Activated naive CD8-positive, alpha-beta T cell treated with anti-CD3 and anti-CD28 coated beads for 36 hours (primary cell): ENCODE results near the gene GNAT1. TPM values are rescaled to one million over a fixed set of nuclear protein-coding genes. Genes with fewer than 3 reads are reported as not detected.

Experiments used
- DNase-seq: peaks from one replicate; pipeline ENCODE4 v3.0.0; 2021
- H3K27ac Mint-ChIP-seq: one replicate; pipeline ENCODE4 v1.8.0; 2022; ENCODE audit warnings: mild to moderate bottlenecking, moderate library complexity, mixed read lengths
- H3K27me3 Mint-ChIP-seq: one replicate; pipeline ENCODE4 v1.8.0; 2022; ENCODE audit warnings: mild to moderate bottlenecking, mixed read lengths
- H3K36me3 Mint-ChIP-seq: one replicate; pipeline ENCODE4 v1.8.0; 2021; ENCODE audit warnings: mild to moderate bottlenecking, mixed read lengths
- H3K4me1 Mint-ChIP-seq: one replicate; pipeline ENCODE4 v1.8.0; 2021; ENCODE audit warnings: mixed read lengths
- H3K4me3 Mint-ChIP-seq: one replicate; pipeline ENCODE4 v1.8.0; 2022; ENCODE audit warnings: mild to moderate bottlenecking, moderate library complexity, mixed read lengths
- H3K9me3 Mint-ChIP-seq: one replicate; pipeline ENCODE4 v1.8.0; 2022; ENCODE audit warnings: mixed read lengths
- total RNA-seq, 2 experiments: library from RNA; stranded (reverse); gene quantifications; one replicate each; pipeline ENCODE4 v1.2.3, GENCODE V29; 2021

The GNAT1 gene
- total RNA-seq, 2 experiments from 2014 or later, result 0.12 TPM; not detected in 1

DNA sequence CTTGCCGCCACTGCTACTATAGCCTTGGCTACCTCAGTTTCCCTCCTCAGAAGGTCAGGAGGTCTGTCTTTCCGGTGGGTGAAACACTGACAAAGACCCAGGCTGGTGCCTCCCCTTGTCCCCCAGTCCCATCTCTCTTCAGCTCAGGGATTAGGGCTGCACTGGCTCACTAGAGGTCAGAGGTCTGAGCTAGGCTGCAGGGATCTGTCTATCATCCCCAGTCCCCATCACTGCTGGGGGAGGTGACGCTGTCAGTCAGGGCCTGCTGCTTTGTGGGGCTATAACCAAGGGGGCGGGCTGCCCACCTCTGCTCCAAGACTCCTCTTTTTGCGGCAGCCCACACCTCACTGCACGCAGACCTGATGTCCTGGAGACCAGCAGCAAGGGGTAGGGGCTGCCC is 22.6 kb upstream of the GNAT1 start:
- Mint-ChIP-seq H3K27me3 (no peaks in the 10 kb centered on the region), H3K4me3 (no peak overlapping the region), H3K9me3 (no peaks in the 10 kb centered on the region), H3K4me1 (no peaks in the 10 kb centered on the region), H3K27ac (no peak overlapping the region), H3K36me3 (no peaks in the 10 kb centered on the region)
- no peak for DNase-seq

DNA sequence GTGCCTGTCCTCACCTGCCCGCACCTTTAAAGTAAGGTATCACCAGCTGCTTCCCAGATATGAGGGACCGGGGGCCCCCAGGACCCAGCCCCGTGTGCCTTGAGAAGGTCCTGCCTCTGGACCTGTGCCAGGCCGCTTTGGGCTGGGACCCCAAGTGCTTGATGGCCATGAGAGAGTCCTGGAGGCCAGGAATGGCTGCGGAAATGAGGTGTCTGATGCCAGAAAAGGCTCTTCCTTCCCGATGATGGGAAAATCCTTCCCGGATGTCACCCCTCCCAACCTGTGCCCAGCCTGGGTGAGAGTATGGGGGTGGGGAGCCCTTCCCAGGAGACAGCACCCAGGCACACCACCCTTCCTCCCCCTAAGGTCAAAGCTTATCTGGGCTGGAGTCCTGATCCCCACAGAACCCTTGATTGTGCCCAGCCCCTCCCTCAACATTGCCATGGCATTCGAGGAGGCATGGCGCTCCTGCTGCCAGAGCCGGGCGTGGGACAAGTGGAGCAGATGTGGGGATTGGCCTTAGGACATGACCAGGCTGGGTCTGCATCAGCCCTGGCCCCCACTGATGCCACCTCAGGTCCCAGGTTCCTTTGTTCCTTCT is 22.1 kb upstream of the GNAT1 start:
- no peaks in the 10 kb centered on the region for H3K27me3 Mint-ChIP-seq
- no peaks in the 10 kb centered on the region for H3K36me3 Mint-ChIP-seq
- H3K27ac Mint-ChIP-seq, result no peak overlapping the region
- no peaks in the 10 kb centered on the region for H3K9me3 Mint-ChIP-seq
- DNase-seq, result no peak
- H3K4me1 Mint-ChIP-seq, result no peaks in the 10 kb centered on the region
- no peak overlapping the region for H3K4me3 Mint-ChIP-seq

GRCh38 chr3:50169858-50170257 is 21.6 kb upstream of the GNAT1 start:
- Mint-ChIP-seq H3K9me3 (no peaks in the 10 kb centered on the region), H3K36me3 (no peaks in the 10 kb centered on the region), H3K4me3 (no peak overlapping the region), H3K27me3 (no peaks in the 10 kb centered on the region), H3K27ac (no peak overlapping the region), H3K4me1 (no peaks in the 10 kb centered on the region)
- DNase-seq, result no peak

GRCh38 chr3:50170689-50171088 is 20.7 kb upstream of the GNAT1 start:
- Mint-ChIP-seq H3K9me3 (no peaks in the 10 kb centered on the region), H3K27me3 (no peaks in the 10 kb centered on the region), H3K27ac (no peak overlapping the region), H3K4me1 (no peaks in the 10 kb centered on the region), H3K4me3 (no peak overlapping the region), H3K36me3 (no peaks in the 10 kb centered on the region)
- DNase-seq, result no peak

- H3K27me3 Mint-ChIP-seq, result no peaks in the 10 kb centered on the region
- H3K9me3 Mint-ChIP-seq, result no peaks in the 10 kb centered on the region
- H3K4me1 Mint-ChIP-seq, result no peaks in the 10 kb centered on the region
- H3K4me3 Mint-ChIP-seq, result no peak overlapping the region
- no peaks in the 10 kb centered on the region for H3K36me3 Mint-ChIP-seq
- no peak for DNase-seq
- no peak overlapping the region for H3K27ac Mint-ChIP-seq
These were observed 19.7 kb upstream of the GNAT1 start for GRCh38 chr3:50171540-50172301.

DNA sequence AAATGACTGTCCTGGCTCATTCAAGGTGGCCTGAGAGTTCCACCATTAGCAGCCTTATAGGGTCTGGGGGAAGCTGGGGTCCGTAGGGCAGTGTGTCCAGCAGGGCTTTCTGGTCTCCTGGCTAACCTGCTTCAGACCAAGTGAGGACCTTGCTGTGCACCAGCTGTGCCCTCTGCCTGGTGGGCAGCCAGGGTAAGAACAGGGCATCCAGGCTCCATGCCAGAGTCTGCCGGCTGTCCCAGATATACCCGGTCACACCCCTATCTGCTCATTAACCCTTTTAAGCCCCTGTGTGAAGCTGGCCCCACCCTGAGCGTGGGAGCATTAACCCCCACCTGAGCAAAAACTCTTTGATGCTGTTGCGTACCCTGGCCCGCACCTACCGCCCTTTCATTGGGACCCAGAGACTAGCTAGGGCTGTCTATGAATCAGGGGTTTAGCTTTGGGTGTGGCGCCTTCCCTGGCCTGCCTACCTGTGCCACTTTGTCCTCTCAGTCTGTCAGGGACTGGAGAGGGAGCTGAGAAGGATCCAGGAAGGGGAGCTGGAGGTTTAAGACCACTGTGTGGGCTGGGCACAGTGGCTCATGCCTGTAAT is 18.7 kb upstream of the GNAT1 start:
- Mint-ChIP-seq H3K27ac (no peak overlapping the region), H3K9me3 (no peaks in the 10 kb centered on the region), H3K4me1 (no peaks in the 10 kb centered on the region), H3K36me3 (no peaks in the 10 kb centered on the region), H3K27me3 (no peaks in the 10 kb centered on the region), H3K4me3 (no peak overlapping the region)
- DNase-seq, result no peak

DNA sequence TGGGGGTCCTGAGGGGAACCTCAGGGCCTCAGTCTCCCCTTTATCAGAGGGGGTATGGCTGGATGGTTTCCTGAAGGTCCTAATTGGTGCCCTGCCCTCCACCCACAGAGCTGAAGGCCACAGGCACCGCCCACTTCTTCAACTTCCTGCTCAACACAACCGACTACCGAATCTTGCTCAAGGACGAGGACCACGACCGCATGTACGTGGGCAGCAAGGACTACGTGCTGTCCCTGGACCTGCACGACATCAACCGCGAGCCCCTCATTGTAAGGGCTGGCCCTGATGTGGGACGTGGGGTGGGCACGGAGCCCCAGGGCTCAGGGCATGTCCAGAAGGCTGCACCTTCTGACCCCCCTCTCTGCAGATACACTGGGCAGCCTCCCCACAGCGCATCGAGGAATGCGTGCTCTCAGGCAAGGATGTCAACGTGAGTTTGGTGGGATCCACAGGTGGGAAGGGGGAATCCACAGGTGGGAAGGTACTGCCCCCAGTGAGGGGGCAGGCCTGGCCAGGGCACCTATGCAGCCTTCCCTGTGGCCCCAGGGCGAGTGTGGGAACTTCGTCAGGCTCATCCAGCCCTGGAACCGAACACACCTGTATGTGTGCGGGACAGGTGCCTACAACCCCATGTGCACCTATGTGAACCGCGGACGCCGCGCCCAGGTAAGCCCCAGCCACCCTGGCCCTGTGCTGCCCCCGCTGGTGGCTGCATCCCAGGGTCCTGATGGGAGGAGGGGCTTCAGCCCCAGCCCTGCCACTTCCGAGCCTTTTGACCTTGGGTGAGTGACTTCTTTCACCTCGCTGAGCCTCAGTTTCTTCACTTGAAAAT is 17.5 kb upstream of the GNAT1 start:
- no peaks in the 10 kb centered on the region for H3K36me3 Mint-ChIP-seq
- no peak for DNase-seq
- no peak overlapping the region for H3K27ac Mint-ChIP-seq
- no peaks in the 10 kb centered on the region for H3K27me3 Mint-ChIP-seq
- H3K4me1 Mint-ChIP-seq, result no peaks in the 10 kb centered on the region
- H3K9me3 Mint-ChIP-seq, result no peaks in the 10 kb centered on the region
- H3K4me3 Mint-ChIP-seq, result no peak overlapping the region

DNA sequence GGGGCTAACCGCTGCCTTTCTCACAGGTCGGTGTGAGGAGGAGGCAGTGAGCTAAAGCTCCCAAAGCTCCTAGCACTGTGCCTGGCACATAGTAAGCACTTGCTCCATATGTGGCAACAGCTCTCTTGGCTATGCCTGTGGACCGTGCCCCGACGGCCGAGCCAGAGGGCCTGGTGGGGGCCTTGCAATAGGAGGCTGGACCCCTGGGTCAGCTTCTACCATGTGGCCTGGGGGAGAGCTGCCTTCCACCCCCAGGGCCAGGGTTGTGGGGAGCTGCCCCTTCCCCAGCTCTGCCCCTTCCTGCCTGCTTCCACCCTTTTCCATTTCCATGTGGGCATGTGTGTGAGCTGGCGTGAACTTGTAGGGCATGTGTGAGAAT is 16.9 kb upstream of the GNAT1 start:
- H3K27ac Mint-ChIP-seq, result no peak overlapping the region
- no peak for DNase-seq
- no peaks in the 10 kb centered on the region for H3K9me3 Mint-ChIP-seq
- no peaks in the 10 kb centered on the region for H3K36me3 Mint-ChIP-seq
- H3K27me3 Mint-ChIP-seq, result no peaks in the 10 kb centered on the region
- no peaks in the 10 kb centered on the region for H3K4me1 Mint-ChIP-seq
- no peak overlapping the region for H3K4me3 Mint-ChIP-seq

GRCh38 chr3:50174947-50175524 is 16.4 kb upstream of the GNAT1 start:
- H3K4me1 Mint-ChIP-seq, result no peaks in the 10 kb centered on the region
- no peaks in the 10 kb centered on the region for H3K27me3 Mint-ChIP-seq
- no peak overlapping the region for H3K4me3 Mint-ChIP-seq
- H3K9me3 Mint-ChIP-seq, result no peaks in the 10 kb centered on the region
- H3K36me3 Mint-ChIP-seq, result no peaks in the 10 kb centered on the region
- H3K27ac Mint-ChIP-seq, result no peak overlapping the region
- DNase-seq, result no peak

- Mint-ChIP-seq H3K36me3 (no peaks in the 10 kb centered on the region), H3K27ac (no peak overlapping the region), H3K9me3 (no peaks in the 10 kb centered on the region), H3K27me3 (no peaks in the 10 kb centered on the region), H3K4me3 (no peak overlapping the region), H3K4me1 (no peaks in the 10 kb centered on the region)
- no peak for DNase-seq
These were observed 14.1 kb upstream of the GNAT1 start for GRCh38 chr3:50177346-50177745.

DNA sequence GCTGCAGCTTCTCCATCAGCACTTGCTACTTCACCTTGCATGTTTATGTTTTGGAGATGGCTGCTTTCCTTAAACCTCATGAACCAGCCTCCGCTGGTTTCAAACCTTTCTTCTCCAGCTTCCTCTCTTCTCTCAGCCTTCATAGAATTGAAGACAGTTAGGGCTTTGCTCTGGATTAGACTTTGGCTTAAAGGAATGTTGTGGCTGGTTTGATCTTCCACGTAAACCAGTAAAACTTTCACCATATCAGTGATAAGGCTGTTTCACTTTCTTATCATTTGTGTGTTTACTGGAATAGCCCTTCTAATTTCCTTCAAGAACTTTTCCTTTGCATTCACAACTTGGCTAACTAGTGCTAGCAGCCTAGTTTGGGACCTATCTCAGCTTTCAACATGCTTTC is 11.7 kb upstream of the GNAT1 start:
- Mint-ChIP-seq H3K27ac (no peak overlapping the region), H3K27me3 (no peaks in the 10 kb centered on the region), H3K4me1 (no peaks in the 10 kb centered on the region), H3K4me3 (no peak overlapping the region), H3K36me3 (no peaks in the 10 kb centered on the region), H3K9me3 (no peaks in the 10 kb centered on the region)
- no peak for DNase-seq

DNA sequence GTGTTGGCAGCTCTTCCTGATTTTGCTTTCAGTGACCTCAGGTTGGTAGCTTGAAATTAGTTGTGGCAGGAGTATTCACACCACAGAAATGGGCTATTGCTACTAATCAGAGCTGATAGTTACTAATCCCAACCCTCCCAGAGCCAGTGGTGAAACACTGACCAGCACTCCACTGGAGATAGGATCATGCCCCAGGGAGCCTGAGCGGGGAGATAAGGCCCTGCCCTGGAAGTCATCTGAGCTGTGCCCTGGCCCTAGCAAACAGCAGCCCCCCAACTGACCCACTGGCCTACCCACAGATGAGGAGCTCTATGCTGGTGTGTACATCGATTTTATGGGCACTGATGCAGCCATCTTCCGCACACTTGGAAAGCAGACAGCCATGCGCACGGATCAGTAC is 9.4 kb upstream of the GNAT1 start:
- no peak overlapping the region for H3K27ac Mint-ChIP-seq
- H3K36me3 Mint-ChIP-seq, result no peaks in the 10 kb centered on the region
- no peaks in the 10 kb centered on the region for H3K27me3 Mint-ChIP-seq
- no peaks in the 10 kb centered on the region for H3K9me3 Mint-ChIP-seq
- no peak for DNase-seq
- H3K4me1 Mint-ChIP-seq, result no peaks in the 10 kb centered on the region
- no peak overlapping the region for H3K4me3 Mint-ChIP-seq

DNA sequence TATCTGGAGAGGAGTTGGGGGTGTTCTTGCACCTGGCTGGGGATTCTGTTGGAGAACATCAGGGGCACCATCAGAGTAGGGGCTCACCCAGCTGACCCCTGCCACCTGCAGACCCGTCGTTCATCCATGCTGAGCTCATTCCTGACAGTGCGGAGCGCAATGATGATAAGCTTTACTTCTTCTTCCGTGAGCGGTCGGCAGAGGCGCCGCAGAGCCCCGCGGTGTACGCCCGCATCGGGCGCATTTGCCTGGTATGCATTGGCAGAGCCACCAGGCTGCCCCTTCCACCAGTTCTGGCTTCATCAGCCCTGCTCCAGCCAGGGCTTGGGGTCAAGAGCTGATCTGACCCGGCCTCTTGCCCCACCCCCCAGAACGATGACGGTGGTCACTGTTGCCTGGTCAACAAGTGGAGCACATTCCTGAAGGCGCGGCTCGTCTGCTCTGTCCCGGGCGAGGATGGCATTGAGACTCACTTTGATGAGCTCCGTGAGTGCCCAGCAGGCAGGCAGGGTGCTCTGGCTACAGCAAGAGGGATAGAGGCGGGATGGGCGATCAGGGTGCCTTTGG is 8.8 kb upstream of the GNAT1 start:
- no peaks in the 10 kb centered on the region for H3K9me3 Mint-ChIP-seq
- H3K27ac Mint-ChIP-seq, result no peak overlapping the region
- no peaks in the 10 kb centered on the region for H3K36me3 Mint-ChIP-seq
- no peaks in the 10 kb centered on the region for H3K4me1 Mint-ChIP-seq
- H3K4me3 Mint-ChIP-seq, result no peak overlapping the region
- no peak for DNase-seq
- H3K27me3 Mint-ChIP-seq, result no peaks in the 10 kb centered on the region

DNA sequence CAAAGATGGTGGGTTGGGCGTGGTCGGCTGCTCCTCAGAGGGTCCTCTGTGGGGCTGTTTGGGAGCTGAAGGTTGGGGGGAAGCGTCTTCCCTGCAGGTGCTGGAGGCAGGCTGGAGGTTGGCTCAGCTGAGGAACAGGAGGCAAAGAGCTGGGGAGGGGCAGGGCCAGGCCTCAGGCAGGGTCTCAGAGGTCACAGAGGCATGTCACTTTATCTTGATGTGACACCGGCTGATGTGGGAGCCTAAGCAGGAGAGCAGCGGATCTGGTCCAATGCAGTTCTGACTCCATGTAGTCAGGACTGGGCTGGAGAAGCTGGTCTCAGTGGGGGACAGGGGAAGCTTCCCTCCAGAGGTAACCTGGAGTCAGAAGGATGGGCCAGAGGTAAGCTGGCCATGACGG is 7.7 kb upstream of the GNAT1 start:
- Mint-ChIP-seq H3K36me3 (no peaks in the 10 kb centered on the region), H3K9me3 (no peaks in the 10 kb centered on the region), H3K27ac (no peak overlapping the region), H3K4me3 (no peak overlapping the region), H3K27me3 (no peaks in the 10 kb centered on the region), H3K4me1 (no peaks in the 10 kb centered on the region)
- DNase-seq, result no peak
